Activated CD4-positive, alpha-beta memory T cell treated with anti-CD3 and anti-CD28 coated beads for 36 hours (primary cell): ENCODE measurements around the gene FCRLB. TPM values are rescaled to one million over a fixed set of nuclear protein-coding genes. Genes with fewer than 3 reads are reported as not detected.
"Not testable (repeated sequence)": the region's sequence is repeated elsewhere in the genome, so short reads cannot be mapped to it uniquely, and the experiment has no call there.

Source experiments
- CTCF ChIA-PET: fragments of 350-600 bp; sonication (Branson Sonifier 250); formaldehyde crosslinking; loops from one replicate; lab custom pipeline; 2021; ENCODE audit warnings: antibody characterized with exemption, inconsistent platforms; lab: Charles Lee
- POLR2A ChIA-PET: fragments of 350-600 bp; sonication (Branson Sonifier 250); formaldehyde crosslinking; loops from one replicate; lab custom pipeline; 2021; ENCODE audit warnings: antibody characterized with exemption; lab: Charles Lee
- DNase-seq: peaks from one replicate; pipeline ENCODE4 v3.0.0-alpha.2; 2020
- H3K27ac Mint-ChIP-seq: one replicate; pipeline ENCODE4 v1.8.0; 2021; ENCODE audit warnings: mixed read lengths
- H3K27me3 Mint-ChIP-seq: one replicate; pipeline ENCODE4 v1.8.0; 2021; ENCODE audit warnings: mixed read lengths
- H3K36me3 Mint-ChIP-seq: one replicate; pipeline ENCODE4 v1.8.0; 2021; ENCODE audit warnings: mixed read lengths
- H3K4me1 Mint-ChIP-seq: one replicate; pipeline ENCODE4 v1.8.0; 2021; ENCODE audit warnings: low read depth, mixed read lengths
- H3K4me3 Mint-ChIP-seq: one replicate; pipeline ENCODE4 v1.8.0; 2021; ENCODE audit warnings: mild to moderate bottlenecking, mixed read lengths
- H3K9me3 Mint-ChIP-seq: one replicate; pipeline ENCODE4 v1.8.0; 2021; ENCODE audit warnings: mixed read lengths
- intact Hi-C: fragments of 100-400 bp; cut with micrococcal nuclease; formaldehyde crosslinking; loops from one replicate; pipeline ENCODE4 v1.15.1; 2023
- total RNA-seq, 2 experiments: library from RNA; stranded (reverse); gene quantifications; one replicate each; pipeline ENCODE4 v1.2.3, GENCODE V29; 2021

Gene FCRLB
- total RNA-seq, 2 experiments from 2014 or later, result not detected

GRCh38 chr1:161747801-161748200, 26.5 kb downstream of the FCRLB start:
- Mint-ChIP-seq H3K4me1 (peaks cover 43% of the 10 kb centered on the region), H3K36me3 (peaks cover 11% of the 10 kb centered on the region), H3K27ac (no peak overlapping the region), H3K4me3 (no peak overlapping the region), H3K27me3 (peaks cover 1% of the 10 kb centered on the region), H3K9me3 (no peaks in the 10 kb centered on the region)
- DNase-seq, result no peak
- intact Hi-C loops, result loop anchor here (10.0 kb wide), 2 partner anchors 213 to 353 kb away; no protein-coding TSS in a partner anchor
- ChIA-PET CTCF (no interaction called here), POLR2A (interaction anchor here (0.6 kb wide), 1 partner anchor 319 kb away, joined by 3 read pairs; no protein-coding TSS in a partner anchor)

- H3K27me3 Mint-ChIP-seq, result peaks cover 1% of the 10 kb centered on the region
- intact Hi-C loops, result loop anchor here (1.0 to 10.0 kb wide), 3 partner anchors 17 to 355 kb away; partner anchors contain the start of gene ATF6
- H3K36me3 Mint-ChIP-seq, result peaks cover 25% of the 10 kb centered on the region
- ChIA-PET POLR2A (interaction anchor here (1.2 to 1.9 kb wide), 8 partner anchors 9 to 217 kb away, joined by 3 to 8 read pairs (median 5); partner anchors contain the start of gene ATF6), CTCF (interaction anchor here (0.6 to 2.4 kb wide), 9 partner anchors 8 to 287 kb away, joined by 3 to 13 read pairs (median 5); no protein-coding TSS in a partner anchor)
- peaks cover 36% of the 10 kb centered on the region for H3K4me1 Mint-ChIP-seq
- peak within 1 kb of the TSS; percentile 95 for H3K27ac Mint-ChIP-seq
- H3K4me3 Mint-ChIP-seq, result peak within 1 kb of the TSS; percentile 98
- peaks cover 4% of the 10 kb centered on the region for H3K9me3 Mint-ChIP-seq
- DNase-seq, result peak; percentile 94
Observed at GRCh38 chr1:161749509-161750407, 28.4 kb downstream of the FCRLB start, which contains the start of gene DUSP12. TSS of gene DUSP12 (plus strand) at chr1:161749786. CDS start at chr1:161749802, 16 bp downstream.

- DNase-seq, result peak; percentile 53
- POLR2A ChIA-PET, result no interaction called here
- peaks cover 44% of the 10 kb centered on the region for H3K4me1 Mint-ChIP-seq
Observed at GRCh38 chr1:161763522-161764098, 42.3 kb downstream of the FCRLB start.

GRCh38 chr1:161766102-161766981, 45.0 kb downstream of the FCRLB start, which contains the start of gene ATF6:
TSS of gene ATF6 (plus strand) at chr1:161766320. CDS start at chr1:161766361, 41 bp downstream.
- Mint-ChIP-seq H3K4me1 (peaks cover 51% of the 10 kb centered on the region), H3K4me3 (peak within 1 kb of the TSS; percentile 98), H3K9me3 (no peaks in the 10 kb centered on the region), H3K27ac (peak within 1 kb of the TSS; percentile 93), H3K27me3 (no peaks in the 10 kb centered on the region), H3K36me3 (peaks cover 6% of the 10 kb centered on the region)
- intact Hi-C loops, result loop anchor here (1.0 to 10.0 kb wide), 3 partner anchors 17 to 728 kb away; partner anchors contain the start of genes DUSP12 and UHMK1
- peak; percentile 90 for DNase-seq
- ChIA-PET CTCF (interaction anchor here (0.6 to 1.6 kb wide), 4 partner anchors 13 to 271 kb away, joined by 3 to 7 read pairs (median 4); no protein-coding TSS in a partner anchor), POLR2A (interaction anchor here (1.2 kb wide), 1 partner anchor 16 kb away, joined by 8 read pairs; the partner anchor contains the start of gene DUSP12)

More at GRCh38 chr1:161763522-161764098, 42.3 kb downstream of the FCRLB start:
- Mint-ChIP-seq H3K36me3 (peaks cover 8% of the 10 kb centered on the region), H3K27ac (no peak overlapping the region), H3K9me3 (no peaks in the 10 kb centered on the region), H3K27me3 (no peaks in the 10 kb centered on the region), H3K4me3 (peak overlapping the region; percentile 15)
- intact Hi-C loops, result loop anchor here (10.0 kb wide), 1 partner anchor 731 kb away; the partner anchor contains the start of gene UHMK1
- CTCF ChIA-PET, result interaction anchor here (0.7 to 2.3 kb wide), 5 partner anchors 8 to 274 kb away, joined by 4 to 14 read pairs (median 6); partner anchors contain the start of gene DUSP12

- intact Hi-C loops, result loop anchor here (10.0 kb wide), 1 partner anchor 726 kb away; the partner anchor contains the start of gene UHMK1
- CTCF ChIA-PET, result interaction anchor here (4.1 kb wide), 1 partner anchor 24 kb away, joined by 19 read pairs; no protein-coding TSS in a partner anchor
- no peaks in the 10 kb centered on the region for H3K9me3 Mint-ChIP-seq
- peaks cover 6% of the 10 kb centered on the region for H3K36me3 Mint-ChIP-seq
- POLR2A ChIA-PET, result no interaction called here
- no peak overlapping the region for H3K27ac Mint-ChIP-seq
- H3K4me3 Mint-ChIP-seq, result no peak overlapping the region
- DNase-seq, result no peak
- no peaks in the 10 kb centered on the region for H3K27me3 Mint-ChIP-seq
- peaks cover 42% of the 10 kb centered on the region for H3K4me1 Mint-ChIP-seq
Observed at GRCh38 chr1:161768461-161768860, 47.1 kb downstream of the FCRLB start.

GRCh38 chr1:161768986-161769672, 47.8 kb downstream of the FCRLB start:
- H3K36me3 Mint-ChIP-seq, result peaks cover 6% of the 10 kb centered on the region
- intact Hi-C loops, result loop anchor here (10.0 kb wide), 1 partner anchor 726 kb away; the partner anchor contains the start of gene UHMK1
- no peak for DNase-seq
- no peaks in the 10 kb centered on the region for H3K27me3 Mint-ChIP-seq
- ChIA-PET POLR2A (no interaction called here), CTCF (interaction anchor here (1.2 to 4.1 kb wide), 2 partner anchors 19 to 24 kb away, joined by 3 to 19 read pairs; partner anchors contain the start of gene DUSP12)
- no peak overlapping the region for H3K27ac Mint-ChIP-seq
- H3K4me3 Mint-ChIP-seq, result no peak overlapping the region
- H3K9me3 Mint-ChIP-seq, result no peaks in the 10 kb centered on the region
- H3K4me1 Mint-ChIP-seq, result peaks cover 35% of the 10 kb centered on the region

- H3K9me3 Mint-ChIP-seq, DNase-seq, H3K27ac Mint-ChIP-seq, H3K36me3 Mint-ChIP-seq, POLR2A ChIA-PET, H3K27me3 Mint-ChIP-seq, H3K4me3 Mint-ChIP-seq: not testable (repeated sequence)
- intact Hi-C loops, result loop anchor here (10.0 kb wide), 2 partner anchors 625 to 725 kb away; partner anchors contain the start of gene UHMK1
- peaks cover 35% of the 10 kb centered on the region for H3K4me1 Mint-ChIP-seq
- CTCF ChIA-PET, result interaction anchor here (1.2 to 4.1 kb wide), 2 partner anchors 20 to 23 kb away, joined by 3 to 19 read pairs; partner anchors contain the start of gene DUSP12
Observed at GRCh38 chr1:161769673-161770045, 48.3 kb downstream of the FCRLB start.

GRCh38 chr1:161770250-161770649, 48.9 kb downstream of the FCRLB start:
- H3K36me3 Mint-ChIP-seq, result peaks cover 6% of the 10 kb centered on the region
- H3K27ac Mint-ChIP-seq, result no peak overlapping the region
- DNase-seq, result no peak
- no peaks in the 10 kb centered on the region for H3K9me3 Mint-ChIP-seq
- no peaks in the 10 kb centered on the region for H3K27me3 Mint-ChIP-seq
- CTCF ChIA-PET, result interaction anchor here (1.2 to 4.1 kb wide), 2 partner anchors 21 to 23 kb away, joined by 3 to 19 read pairs; partner anchors contain the start of gene DUSP12
- peaks cover 30% of the 10 kb centered on the region for H3K4me1 Mint-ChIP-seq
- intact Hi-C loops, result loop anchor here (10.0 kb wide), 1 partner anchor 625 kb away; no protein-coding TSS in a partner anchor
- no peak overlapping the region for H3K4me3 Mint-ChIP-seq
- POLR2A ChIA-PET, result no interaction called here

- no peak overlapping the region for H3K4me3 Mint-ChIP-seq
- H3K9me3 Mint-ChIP-seq, result no peaks in the 10 kb centered on the region
- no peaks in the 10 kb centered on the region for H3K27me3 Mint-ChIP-seq
- peaks cover 6% of the 10 kb centered on the region for H3K36me3 Mint-ChIP-seq
- intact Hi-C loops, result loop anchor here (10.0 kb wide), 1 partner anchor 624 kb away; no protein-coding TSS in a partner anchor
- ChIA-PET CTCF (interaction anchor here (1.2 to 4.1 kb wide), 3 partner anchors 8 to 266 kb away, joined by 3 to 19 read pairs (median 9); no protein-coding TSS in a partner anchor), POLR2A (no interaction called here)
- no peak overlapping the region for H3K27ac Mint-ChIP-seq
- DNase-seq, result no peak
- H3K4me1 Mint-ChIP-seq, result peaks cover 28% of the 10 kb centered on the region
Observed at GRCh38 chr1:161771161-161771560, 49.8 kb downstream of the FCRLB start.

- ChIA-PET POLR2A (interaction anchor here (0.8 to 1.3 kb wide), 2 partner anchors 11 to 22 kb away, joined by 3 to 6 read pairs; partner anchors contain the start of gene DUSP12), CTCF (interaction anchor here (0.6 to 4.1 kb wide), 3 partner anchors 9 to 151 kb away, joined by 3 to 19 read pairs (median 9); no protein-coding TSS in a partner anchor)
- Mint-ChIP-seq H3K9me3 (no peaks in the 10 kb centered on the region), H3K4me1 (peaks cover 26% of the 10 kb centered on the region), H3K4me3 (no peak overlapping the region), H3K27ac (no peak overlapping the region), H3K27me3 (no peaks in the 10 kb centered on the region), H3K36me3 (peaks cover 3% of the 10 kb centered on the region)
- no peak for DNase-seq
- intact Hi-C loops, result loop anchor here (2.0 to 10.0 kb wide), 2 partner anchors 21 to 623 kb away; no protein-coding TSS in a partner anchor
Observed at GRCh38 chr1:161771973-161772372, 50.6 kb downstream of the FCRLB start.
